Activated T-helper 1 cell treated with anti-CD3 and anti-CD28 coated beads, Interleukin-2, amount 50 U/mL, for 16 hours (primary cell): ENCODE data around the gene CCM2.
"Not testable (repeated sequence)": the region's sequence is repeated elsewhere in the genome, so short reads cannot be mapped to it uniquely, and the experiment has no call there.

Source experiments
- DNase-seq, 2 donors: peaks; one replicate each; pipeline ENCODE4 v3.0.0-alpha.2; 2020; ENCODE audit warnings: low read depth in 1 of 2, low spot score in 1 of 2

The CCM2 gene

DNA sequence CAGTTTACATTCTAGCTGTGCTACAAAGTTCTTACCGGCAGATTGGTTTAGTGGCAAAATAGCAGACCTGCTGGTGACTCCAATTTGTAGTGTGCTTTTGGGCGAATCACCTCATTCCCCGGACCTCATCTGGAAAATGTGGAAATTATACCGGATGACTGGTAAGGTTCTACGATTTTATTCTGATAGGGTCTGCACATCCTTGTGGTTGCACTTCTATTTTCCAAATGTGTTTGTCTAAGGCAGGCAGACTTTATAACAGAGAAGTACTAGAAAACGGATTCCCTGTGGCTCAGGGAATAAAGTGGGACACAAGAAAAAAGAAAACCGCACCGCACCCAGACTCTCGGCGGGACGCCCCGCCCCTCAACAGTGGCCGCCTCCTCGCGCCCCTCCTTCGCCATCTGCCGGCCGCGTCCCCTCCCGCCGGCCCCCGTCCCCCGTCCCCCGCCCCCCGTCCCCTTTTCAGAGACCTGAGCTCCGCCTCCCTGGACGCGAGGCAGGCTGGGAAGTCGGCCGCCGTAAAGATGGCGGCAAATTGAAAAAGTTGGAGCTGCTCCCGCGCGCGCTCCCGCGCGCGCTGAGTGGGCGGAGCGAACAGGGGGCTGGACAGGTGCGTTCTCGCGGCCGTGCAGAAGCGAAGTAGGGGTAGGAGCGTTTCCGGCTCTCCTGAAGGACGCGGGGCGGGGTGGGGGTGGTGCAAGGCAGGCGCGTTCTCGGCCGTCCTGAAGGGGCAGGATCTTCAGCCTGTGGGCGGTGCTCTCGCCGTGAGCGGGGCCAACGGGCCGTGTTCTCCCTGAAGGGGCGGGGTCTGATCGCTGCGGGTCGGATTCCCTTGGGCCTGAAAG, 532 bp upstream of the CCM2 start:
- peak; percentile 98 to 99 for DNase-seq

- peak; percentile 38 for DNase-seq
Observed at GRCh38 chr7:45001138-45001694, 1.2 kb downstream of the CCM2 start.

- no peak for DNase-seq
Observed at GRCh38 chr7:45001826-45002225, 1.8 kb downstream of the CCM2 start.

DNA sequence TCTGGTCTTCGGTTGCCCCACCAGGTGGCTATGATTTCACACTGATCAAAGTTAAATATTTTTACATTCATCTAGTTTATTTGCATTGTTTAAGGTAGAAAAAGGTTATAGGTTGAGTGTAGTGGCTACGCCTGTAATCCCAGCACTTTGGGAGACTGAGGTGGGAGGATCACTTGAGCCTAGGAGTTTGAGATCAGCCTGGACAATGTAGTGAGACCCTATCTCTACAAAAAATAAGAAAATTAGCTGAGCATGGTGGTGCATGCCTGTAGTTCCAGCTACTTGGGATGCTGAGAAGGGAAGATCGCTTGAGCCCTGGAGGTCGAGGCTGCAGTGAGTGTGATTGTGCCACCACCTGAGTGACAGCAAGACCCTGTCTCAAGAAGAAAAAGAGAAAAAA, 3.8 kb downstream of the CCM2 start:
- DNase-seq, result no peak

DNA sequence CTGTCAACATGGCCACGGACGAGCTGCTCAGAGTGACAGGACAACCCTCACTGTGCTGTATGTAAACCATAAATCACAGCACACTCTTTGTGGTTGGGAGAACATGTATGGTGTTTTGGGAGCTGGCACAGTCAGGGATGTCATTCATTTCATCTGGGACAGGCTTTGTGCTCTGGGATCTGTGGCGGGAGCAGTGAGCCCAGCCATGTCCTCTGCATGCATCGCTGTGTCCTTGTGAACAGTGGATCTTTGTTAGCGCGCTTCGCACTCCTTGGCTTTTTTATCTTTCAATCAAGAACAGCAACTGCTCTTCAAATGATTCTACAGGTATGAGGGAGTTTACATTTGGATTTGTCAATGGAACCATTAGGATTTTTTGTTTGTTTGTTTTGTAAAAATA, 7.1 kb downstream of the CCM2 start:
- DNase-seq, result no peak

DNA sequence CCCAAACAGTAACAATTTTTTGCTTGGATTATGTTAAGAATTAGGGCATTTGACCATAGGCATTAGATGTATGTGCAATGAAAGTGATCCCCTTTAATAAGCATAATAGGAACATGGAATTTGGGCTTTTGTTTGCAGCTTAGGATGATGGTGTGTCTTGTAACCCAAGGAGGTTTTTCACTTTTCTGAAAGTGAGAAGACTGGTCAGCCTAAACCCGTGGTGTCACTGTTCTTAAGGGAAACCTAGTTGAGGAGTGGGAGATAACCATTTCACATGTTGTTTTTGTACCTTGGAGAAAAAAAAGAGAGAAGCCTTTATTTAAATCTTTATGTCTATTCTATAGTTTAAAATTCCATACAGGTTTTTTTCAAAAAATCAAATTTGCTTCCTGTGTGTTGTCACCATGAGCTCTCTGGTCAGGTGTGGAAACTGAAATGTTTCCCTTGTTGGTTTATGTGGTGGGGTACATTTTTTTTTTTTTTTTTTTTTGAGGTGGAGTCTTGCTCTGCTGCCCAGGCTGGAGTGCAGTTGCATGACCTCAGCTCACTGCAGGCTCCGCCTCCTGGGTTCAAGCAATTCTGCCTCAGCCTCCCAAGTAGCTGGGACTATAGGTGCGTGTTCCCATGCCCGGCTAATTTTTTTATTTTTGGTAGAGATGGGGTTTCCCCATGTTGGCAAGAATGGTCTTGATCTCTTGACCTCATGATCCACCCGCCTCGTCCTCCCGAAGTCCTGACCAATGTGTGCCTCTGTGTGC, 7.7 kb downstream of the CCM2 start:
- DNase-seq, result no peak

DNA sequence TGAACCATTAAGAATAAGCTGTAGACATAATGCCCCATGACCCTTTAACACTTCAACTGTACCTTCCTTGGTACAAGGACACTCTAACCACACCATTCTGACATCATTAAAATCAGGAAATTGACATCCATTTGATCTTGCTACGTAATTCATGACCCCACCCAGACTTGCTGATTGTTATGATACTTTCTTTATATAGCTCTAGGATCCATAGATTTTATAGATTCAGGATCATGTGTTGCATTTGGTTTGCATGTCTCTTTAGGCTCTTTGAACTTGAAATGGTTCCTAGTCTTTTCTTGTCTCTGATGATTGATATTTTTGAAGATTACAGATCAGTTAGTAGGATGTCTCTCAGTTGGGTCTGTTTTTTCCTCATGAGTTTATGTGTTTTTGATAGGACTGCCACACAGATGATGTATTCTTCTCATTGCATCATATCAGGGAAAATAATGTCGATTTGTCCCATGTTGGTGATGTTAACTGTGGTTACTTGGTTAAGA, 13.5 kb downstream of the CCM2 start:
- no peak for DNase-seq

GRCh38 chr7:45015313-45015712, 15.3 kb downstream of the CCM2 start:
- DNase-seq, result no peak

DNA sequence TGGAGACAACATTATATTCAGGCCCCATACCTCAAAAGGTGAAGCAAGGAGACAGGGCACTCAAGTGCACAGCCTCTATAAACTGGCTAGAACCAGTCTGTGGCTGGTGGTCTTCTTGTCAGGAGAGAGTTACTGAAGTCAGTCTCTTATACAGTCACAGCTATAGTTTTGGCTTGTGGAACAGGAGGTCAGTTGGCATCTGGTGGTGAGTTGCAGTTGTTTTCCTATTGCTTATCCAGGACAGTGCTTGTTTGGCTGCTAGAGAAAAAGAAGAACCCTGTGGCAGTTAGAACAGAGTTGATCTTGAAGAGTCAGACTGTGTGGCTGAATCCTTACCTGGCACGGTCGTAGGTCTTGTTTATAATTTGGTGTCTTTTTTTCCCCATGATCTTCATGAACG, 17.3 kb downstream of the CCM2 start:
- no peak for DNase-seq

DNA sequence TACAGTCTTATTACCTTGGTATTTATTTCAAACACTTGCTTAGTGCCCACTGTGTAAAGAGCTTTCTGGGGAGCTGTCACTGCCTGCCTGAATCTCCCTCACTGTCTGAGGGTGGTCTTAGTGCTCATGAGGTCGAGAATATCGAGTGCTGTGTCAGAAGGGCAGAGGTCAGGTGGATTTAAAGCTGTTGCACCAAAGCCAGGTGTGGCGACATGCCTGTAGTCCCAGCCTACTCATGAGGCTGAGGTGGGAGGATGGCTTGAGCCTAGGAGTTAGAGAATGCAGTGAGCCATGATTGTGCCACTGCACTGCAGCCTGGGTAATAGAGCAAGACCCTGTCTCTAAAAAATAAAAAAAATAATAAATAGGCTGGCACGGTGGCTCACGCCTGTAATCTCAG, 20.9 kb downstream of the CCM2 start:
- DNase-seq, result no peak

DNA sequence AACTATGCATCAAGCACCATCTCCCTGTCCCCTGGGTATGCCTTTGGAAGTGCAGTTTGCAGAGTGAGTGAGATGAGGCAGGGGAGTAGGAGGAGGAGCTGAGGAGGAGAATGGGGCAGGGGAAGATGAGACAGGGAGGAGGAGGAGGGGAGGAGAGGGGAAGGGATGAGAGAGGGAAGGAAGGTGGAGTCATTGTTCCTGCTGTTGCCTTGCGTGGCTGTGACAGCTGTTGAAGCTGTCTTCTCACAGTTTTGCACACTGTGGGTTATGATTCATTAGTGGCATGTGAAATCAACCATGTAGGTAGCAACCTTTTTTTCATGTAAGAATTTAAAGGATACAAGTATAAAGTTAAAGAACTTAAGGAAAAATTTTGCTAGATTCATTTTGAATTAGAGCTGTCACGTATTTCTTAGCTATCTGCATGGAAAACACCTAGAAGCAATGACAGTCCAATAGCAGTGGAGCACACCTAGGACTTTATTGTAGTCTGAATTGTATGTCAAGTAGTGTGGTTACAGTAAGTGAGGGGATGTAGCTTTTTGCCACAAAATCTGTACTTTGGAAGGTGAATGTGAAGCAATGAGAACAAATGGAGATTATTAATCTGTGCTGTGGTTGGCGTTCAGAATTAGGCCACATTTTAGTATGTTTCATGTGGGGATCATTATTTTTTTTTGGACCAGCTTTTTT, 21.7 kb downstream of the CCM2 start:
- no peak for DNase-seq

DNA sequence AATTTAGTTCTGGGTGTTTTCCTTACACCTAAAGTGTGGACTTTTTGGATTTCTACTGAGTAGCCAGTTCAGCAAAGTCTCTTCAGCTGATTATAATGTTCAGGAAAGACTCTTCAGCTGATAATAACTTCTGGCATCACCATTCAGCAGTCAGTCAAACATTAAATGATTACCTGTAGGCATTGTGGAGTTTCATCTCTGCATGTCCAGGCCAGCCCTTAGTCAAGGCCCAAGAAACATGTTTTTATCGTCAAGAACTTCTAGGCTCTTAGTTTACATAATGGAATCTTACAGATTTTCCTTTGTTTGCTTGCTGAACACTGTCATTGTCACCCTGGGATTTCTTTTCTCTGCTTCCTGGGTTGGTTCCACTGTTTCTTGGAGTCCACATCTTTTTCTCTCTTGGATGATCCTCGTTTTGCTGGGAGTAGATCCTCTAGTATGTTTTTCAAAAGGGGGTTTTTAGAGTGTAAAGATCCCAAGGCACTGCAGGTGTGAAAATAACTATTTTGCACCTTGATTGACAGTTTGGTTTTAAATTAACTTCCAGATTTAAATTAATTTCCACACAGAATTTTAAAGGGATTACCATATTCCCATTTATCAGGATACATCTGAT, 24.2 kb downstream of the CCM2 start:
- DNase-seq, result no peak

- DNase-seq, result not testable (repeated sequence)
Observed at GRCh38 chr7:45025473-45025872, 25.5 kb downstream of the CCM2 start.

DNA sequence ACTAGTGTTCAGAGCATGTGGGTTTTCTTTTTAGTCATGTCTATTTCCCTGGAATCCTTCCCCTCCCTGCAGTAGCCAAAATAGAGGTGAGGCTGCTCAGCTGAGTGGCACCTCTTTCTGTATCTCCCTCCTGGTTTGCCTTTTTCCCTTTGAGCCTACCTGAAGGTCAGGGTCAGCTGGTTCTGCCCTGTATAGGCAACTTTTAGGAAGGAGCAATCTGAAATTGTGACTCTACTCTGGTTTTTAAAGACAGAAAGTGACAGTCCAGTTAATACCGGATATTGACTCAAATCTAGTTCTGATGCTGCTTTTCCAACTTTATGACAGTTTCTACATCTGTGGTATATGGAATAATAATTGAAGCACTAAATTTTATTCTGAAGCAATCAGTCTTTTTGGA, 26.0 kb downstream of the CCM2 start:
- DNase-seq, result no peak

DNA sequence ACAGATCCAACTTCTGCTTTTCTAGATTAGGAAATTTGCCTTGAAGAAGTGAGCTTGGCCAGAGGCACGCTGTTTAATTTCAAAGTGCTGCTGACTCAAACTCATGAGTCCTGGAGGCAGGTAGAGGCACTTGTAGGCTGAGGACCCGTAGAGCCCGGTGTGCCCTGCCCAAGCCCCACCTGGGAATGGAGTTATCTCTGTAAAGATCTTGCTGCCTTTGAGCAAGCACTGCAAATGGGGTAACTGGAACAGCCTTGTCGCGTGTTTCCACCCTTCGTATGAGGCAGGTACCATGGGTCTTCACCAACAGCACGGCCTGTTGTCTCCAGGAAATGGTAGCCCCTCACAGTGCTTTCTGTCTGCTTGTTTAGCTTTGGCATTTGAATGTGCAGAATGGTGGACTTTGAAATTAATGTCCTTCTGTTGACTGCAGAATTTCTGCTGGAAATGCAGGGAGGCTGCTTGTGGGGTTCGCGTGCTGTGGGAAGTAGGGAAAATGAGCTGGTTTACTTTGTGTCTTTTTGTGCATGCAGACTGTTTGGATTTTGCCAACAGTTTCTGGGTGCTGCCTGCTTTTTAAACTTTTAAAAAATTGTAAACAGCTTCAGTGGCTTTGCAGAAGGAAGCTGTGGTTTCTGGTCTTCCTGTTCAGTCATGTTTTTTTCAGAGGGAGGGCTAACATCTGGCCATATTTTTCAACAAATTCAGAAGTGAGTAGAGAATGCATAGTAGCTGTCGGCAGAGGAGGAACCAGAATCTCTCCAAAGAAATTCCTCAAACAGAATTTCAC, 27.2 kb downstream of the CCM2 start:
- DNase-seq, result no peak

DNA sequence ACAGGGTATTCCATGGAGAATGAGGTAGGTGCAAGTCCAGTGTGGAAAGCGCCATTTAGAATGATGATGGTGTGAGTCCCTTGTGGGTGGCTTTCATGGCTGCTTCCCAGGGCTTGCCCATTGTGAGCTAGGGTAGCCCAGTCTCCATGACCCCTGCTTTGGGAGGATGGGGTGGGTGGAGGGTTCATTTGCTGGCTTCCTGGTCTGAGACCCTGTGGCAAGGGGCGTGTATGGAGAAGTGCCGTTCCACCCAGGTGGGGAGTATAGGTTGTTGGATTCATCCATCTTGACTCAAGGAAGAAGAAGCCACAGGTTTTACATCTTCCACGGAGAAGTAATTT, 27.7 kb downstream of the CCM2 start:
- DNase-seq, result no peak

GRCh38 chr7:45028138-45028919, 28.3 kb downstream of the CCM2 start:
- DNase-seq, result no peak

DNA sequence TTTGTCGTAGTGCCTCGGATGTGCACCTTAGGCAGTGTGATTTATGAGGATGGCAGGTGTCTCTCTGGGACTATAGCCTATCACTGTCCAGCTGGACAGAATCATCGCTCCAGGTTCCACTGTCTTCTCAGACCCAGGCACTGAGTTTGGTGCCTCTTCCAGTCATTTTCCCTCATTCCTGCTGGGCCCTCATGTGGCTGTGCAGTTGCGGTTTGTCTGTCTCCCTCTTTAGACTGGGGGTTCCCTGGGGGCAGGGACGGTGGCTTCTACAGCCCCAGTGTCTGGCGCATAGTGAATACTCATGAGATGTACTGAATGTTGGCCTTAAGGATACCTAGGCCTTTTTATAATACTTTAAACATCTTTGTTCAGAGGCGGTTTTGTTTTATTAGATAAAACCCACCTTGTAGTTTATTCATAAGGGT, 28.9 kb downstream of the CCM2 start:
- DNase-seq, result no peak

GRCh38 chr7:45031829-45032228, 31.8 kb downstream of the CCM2 start:
- DNase-seq, result no peak

- no peak for DNase-seq
Observed at GRCh38 chr7:45032421-45032820, 32.4 kb downstream of the CCM2 start.
